PC-3 (cell line): ENCODE data around the gene P2RY8. TPM values are rescaled to one million over a fixed set of nuclear protein-coding genes. Genes with fewer than 3 reads are reported as not detected.

Experiments used
- ATAC-seq: fragments of 200-7000 bp; cut with Tn5 transposase; 2 replicates; pipeline ENCODE4 v1.9.1; 2020; ENCODE audit warnings: mild to moderate bottlenecking, moderate library complexity
- BruUV-seq: library from RNA; stranded (reverse); fragments of 400-500 nt; replicated peaks from 2 replicates; lab custom pipeline; 2021; lab: Mats Ljungman, UMichigan
- CTCF ChIA-PET: fragments of 300-600 bp; sonication (Branson Sonifier 250); formaldehyde crosslinking; loops from one replicate; lab custom pipeline; 2022; ENCODE audit warnings: antibody characterized with exemption; lab: Charles Lee
- POLR2A ChIA-PET: fragments of 300-600 bp; sonication (Branson Sonifier 250); formaldehyde crosslinking; loops from one replicate; lab custom pipeline; 2022; ENCODE audit warnings: antibody characterized with exemption; ENCODE audit not compliant: unreplicated experiment; lab: Charles Lee
- DNase-seq: peaks from one replicate; pipeline ENCODE4 v3.0.0-alpha.2; 2015
- H2AFZ ChIP-seq: fragments of 300-600 bp; sonication (generic); 2 replicates; pipeline ENCODE4 v1.6.0; 2016; ENCODE audit warnings: antibody characterized with exemption, low read length
- H3F3A ChIP-seq: fragments of 300-600 bp; sonication (generic); one replicate; pipeline ENCODE4 v1.6.0; 2017; ENCODE audit warnings: antibody characterized with exemption, low read length, control low read depth, mild to moderate bottlenecking; ENCODE audit not compliant: unreplicated experiment
- H3K27ac ChIP-seq: fragments of 300-600 bp; sonication (generic); 2 replicates; pipeline ENCODE4 v1.5.1; 2016; ENCODE audit warnings: mild to moderate bottlenecking, low read length
- H3K27me3 ChIP-seq: fragments of 300-600 bp; sonication (generic); 2 replicates; pipeline ENCODE4 v1.6.1; 2016; ENCODE audit warnings: low read length, mixed read lengths
- H3K36me3 ChIP-seq: fragments of 300-600 bp; sonication (generic); 2 replicates; pipeline ENCODE4 v1.6.1; 2016; ENCODE audit warnings: low read depth, mixed run types, low read length, mixed read lengths
- H3K4me1 ChIP-seq: fragments of 300-600 bp; sonication (generic); 2 replicates; pipeline ENCODE4 v1.5.1; 2016; ENCODE audit warnings: low read length; ENCODE audit not compliant: insufficient read depth
- H3K4me2 ChIP-seq: fragments of 300-600 bp; sonication (generic); 2 replicates; pipeline ENCODE4 v1.6.0; 2016; ENCODE audit warnings: low read length
- H3K4me3 ChIP-seq: fragments of 300-600 bp; sonication (generic); 2 replicates; pipeline ENCODE4 v1.5.1; 2016; ENCODE audit warnings: mild to moderate bottlenecking, low read length, mixed read lengths
- H3K79me2 ChIP-seq: fragments of 300-600 bp; sonication (generic); 2 replicates; pipeline ENCODE4 v1.6.1; 2017; ENCODE audit warnings: low read length, mixed read lengths
- H3K9ac ChIP-seq: fragments of 300-600 bp; sonication (generic); 2 replicates; pipeline ENCODE4 v1.6.0; 2016; ENCODE audit warnings: mild to moderate bottlenecking, low read length
- H3K9me2 ChIP-seq: fragments of 300-600 bp; sonication (generic); replicated peaks from 2 replicates; pipeline ENCODE4 v1.6.1; 2016; ENCODE audit warnings: mixed run types, low read length, mixed read lengths
- H3K9me3 ChIP-seq: fragments of 300-600 bp; sonication (generic); 2 replicates; pipeline ENCODE4 v1.6.1; 2016; ENCODE audit warnings: low read length, mixed read lengths
- H4K20me1 ChIP-seq: fragments of 300-600 bp; sonication (generic); 2 replicates; pipeline ENCODE4 v1.6.1; 2016; ENCODE audit warnings: low read length, mixed read lengths
- EZH2 ChIP-seq: fragments of 300-600 bp; sonication (generic); IDR thresholded peaks from one replicate; pipeline ENCODE4 v1.6.1; 2017; ENCODE audit warnings: antibody characterized with exemption, mild to moderate bottlenecking, low read length; ENCODE audit not compliant: unreplicated experiment
- EZH2phosphoT487 ChIP-seq: fragments of 300-600 bp; sonication (generic); IDR thresholded peaks from 2 replicates; pipeline ENCODE4 v1.6.1; 2018; ENCODE audit warnings: mild to moderate bottlenecking, antibody characterized with exemption, low read length, borderline replicate concordance
- intact Hi-C: fragments of 100-400 bp; cut with micrococcal nuclease; formaldehyde crosslinking; loops from 2 replicates; pipeline ENCODE4 v1.9.0; 2023
- total RNA-seq: library from RNA; depleted of rRNA; stranded (reverse); fragments of >200 nt; gene quantifications from 2 replicates; pipeline ENCODE4 v1.2.3, GENCODE V29; 2014
- TF ChIP-seq, protein P1 (sequence below): fragments of 300-600 bp; sonication (generic); conservative IDR thresholded peaks from 2 replicates; pipeline ENCODE4 v1.5.1; 2017; ENCODE audit warnings: antibody characterized with exemption, low read depth, mild to moderate bottlenecking, low read length

P2RY8 gene
- total RNA-seq, 1 experiment from 2014 or later = not detected

DNA sequence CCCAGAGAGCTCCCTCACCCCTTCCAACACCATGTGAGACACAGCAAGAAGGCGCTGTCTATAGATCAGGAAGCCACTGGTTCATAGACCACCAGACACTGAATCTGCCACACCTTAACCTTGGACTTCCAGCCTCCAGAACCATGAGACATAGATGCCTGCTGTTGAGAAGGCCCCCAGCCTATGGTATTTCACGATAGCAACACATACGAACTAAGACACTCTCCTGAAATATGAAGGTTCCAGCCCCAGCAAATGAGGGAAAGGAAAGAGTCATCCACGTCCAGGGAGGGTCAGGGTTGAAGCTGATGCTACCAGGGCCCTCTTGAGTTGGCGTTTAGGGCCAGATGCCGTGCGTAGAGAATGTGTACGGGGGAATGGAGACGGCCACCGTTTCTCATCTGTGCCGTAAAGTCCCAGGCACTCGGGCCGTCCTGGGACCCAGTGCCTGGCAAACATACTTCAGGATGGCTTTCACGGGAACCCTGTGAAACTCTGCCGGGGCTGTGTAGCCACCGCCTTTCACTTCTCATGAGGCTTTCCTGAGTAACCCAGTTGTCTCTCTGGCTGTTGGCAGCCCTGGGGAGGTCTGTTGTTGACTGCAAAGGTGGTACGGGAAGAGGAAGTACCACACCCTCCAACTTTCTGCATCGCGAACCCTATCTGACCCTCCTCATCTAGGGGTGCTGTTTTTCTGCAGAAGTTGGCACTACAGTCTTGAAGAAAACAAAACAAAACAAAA, 17.7 kb upstream of the P2RY8 start:
- Histone ChIP-seq H2AFZ (no peak overlapping the region), H3F3A (no peaks in the 10 kb centered on the region), H3K9me3 (no peaks in the 10 kb centered on the region), H3K4me2 (no peak overlapping the region), H4K20me1 (no peaks in the 10 kb centered on the region), H3K79me2 (no peaks in the 10 kb centered on the region), H3K27me3 (no peaks in the 10 kb centered on the region), H3K27ac (no peak overlapping the region), H3K36me3 (no peaks in the 10 kb centered on the region), H3K4me1 (no peaks in the 10 kb centered on the region), H3K9me2 (no peaks in the 10 kb centered on the region), H3K9ac (no peak overlapping the region), H3K4me3 (no peak overlapping the region)
- intact Hi-C loops = no loop called here
- TF ChIP-seq, protein P1, sequence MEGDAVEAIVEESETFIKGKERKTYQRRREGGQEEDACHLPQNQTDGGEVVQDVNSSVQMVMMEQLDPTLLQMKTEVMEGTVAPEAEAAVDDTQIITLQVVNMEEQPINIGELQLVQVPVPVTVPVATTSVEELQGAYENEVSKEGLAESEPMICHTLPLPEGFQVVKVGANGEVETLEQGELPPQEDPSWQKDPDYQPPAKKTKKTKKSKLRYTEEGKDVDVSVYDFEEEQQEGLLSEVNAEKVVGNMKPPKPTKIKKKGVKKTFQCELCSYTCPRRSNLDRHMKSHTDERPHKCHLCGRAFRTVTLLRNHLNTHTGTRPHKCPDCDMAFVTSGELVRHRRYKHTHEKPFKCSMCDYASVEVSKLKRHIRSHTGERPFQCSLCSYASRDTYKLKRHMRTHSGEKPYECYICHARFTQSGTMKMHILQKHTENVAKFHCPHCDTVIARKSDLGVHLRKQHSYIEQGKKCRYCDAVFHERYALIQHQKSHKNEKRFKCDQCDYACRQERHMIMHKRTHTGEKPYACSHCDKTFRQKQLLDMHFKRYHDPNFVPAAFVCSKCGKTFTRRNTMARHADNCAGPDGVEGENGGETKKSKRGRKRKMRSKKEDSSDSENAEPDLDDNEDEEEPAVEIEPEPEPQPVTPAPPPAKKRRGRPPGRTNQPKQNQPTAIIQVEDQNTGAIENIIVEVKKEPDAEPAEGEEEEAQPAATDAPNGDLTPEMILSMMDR = no peak
- TF ChIP-seq EZH2 = no peak
- TF ChIP-seq EZH2phosphoT487 = no peak
- CTCF ChIA-PET = no interaction called here
- no peak for DNase-seq
- BruUV-seq = no TSS peak
- POLR2A ChIA-PET = no interaction called here
- ATAC-seq = no peak

DNA sequence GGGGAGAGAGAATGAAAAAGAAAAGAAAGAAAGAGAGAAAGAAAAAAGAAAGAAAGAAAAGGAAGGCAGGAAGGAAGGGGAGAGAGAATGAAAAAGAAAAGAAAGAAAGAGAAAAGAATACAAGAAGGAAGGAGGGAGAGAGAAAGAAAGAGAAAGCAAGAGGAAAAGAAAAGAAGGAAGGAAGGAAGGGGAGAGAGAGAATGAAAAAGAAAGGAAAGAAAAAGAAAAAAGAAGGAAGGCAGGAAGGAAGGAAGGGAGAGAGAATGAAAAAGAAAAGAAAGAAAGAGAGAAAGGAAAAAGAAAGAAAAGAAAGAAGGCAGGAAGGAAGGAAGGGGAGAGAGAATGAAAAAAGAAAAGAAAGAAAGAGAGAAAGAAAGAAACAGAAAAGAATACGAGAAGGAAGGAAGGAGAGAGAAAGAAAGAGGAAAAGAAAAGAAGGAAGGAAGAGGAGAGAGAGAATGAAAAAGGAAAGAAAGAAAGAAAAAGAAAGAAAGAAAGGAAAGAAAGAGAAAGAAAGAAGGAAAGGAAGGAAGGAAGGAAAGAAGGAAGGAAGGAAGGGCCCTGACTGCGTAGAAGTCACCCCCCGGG, 15.1 kb upstream of the P2RY8 start:
- BruUV-seq = no TSS peak
- CTCF ChIA-PET = no interaction called here

More for the DNA sequence above, 15.1 kb upstream of the P2RY8 start:
- H3K79me2 ChIP-seq = no peaks in the 10 kb centered on the region
- TF ChIP-seq EZH2phosphoT487 (no peak), EZH2 (no peak)
- TF ChIP-seq, protein P1 = no peak
- ATAC-seq (no peak), DNase-seq (no peak)
- no peak overlapping the region for H2AFZ ChIP-seq
- H3K4me1 ChIP-seq = no peaks in the 10 kb centered on the region
- no peak overlapping the region for H3K4me3 ChIP-seq
- H3F3A ChIP-seq = no peaks in the 10 kb centered on the region
- H3K36me3 ChIP-seq = no peaks in the 10 kb centered on the region
- H3K27me3 ChIP-seq = no peaks in the 10 kb centered on the region
- H3K27ac ChIP-seq = no peak overlapping the region
- intact Hi-C loops = no loop called here
- H3K9me3 ChIP-seq = no peaks in the 10 kb centered on the region
- no peaks in the 10 kb centered on the region for H4K20me1 ChIP-seq
- H3K4me2 ChIP-seq = no peak overlapping the region
- H3K9me2 ChIP-seq = no peaks in the 10 kb centered on the region
- POLR2A ChIA-PET = no interaction called here
- no peak overlapping the region for H3K9ac ChIP-seq
